Stimulated activated CD4-positive, alpha-beta T cell treated with anti-CD3 and anti-CD28 coated beads, TNF-alpha, amount 100 ng/mL, for 1 hour (primary cell): ENCODE results near the gene IL17F.

Experiments
- DNase-seq, 3 donors: peaks; one replicate each; pipeline ENCODE4 v3.0.0-alpha.2; 2020; ENCODE audit warnings: low read depth in 3 of 3, low spot score in 1 of 3

Gene IL17F

GRCh38 chr6:52191824-52192223 lies 52.5 kb downstream of the IL17F start:
- no peak for DNase-seq

- no peak for DNase-seq
Measured at GRCh38 chr6:52190409-52190808, 53.9 kb downstream of the IL17F start.

- no peak for DNase-seq
Measured at GRCh38 chr6:52189974-52190373, 54.3 kb downstream of the IL17F start.

GRCh38 chr6:52187098-52187497 lies 57.2 kb downstream of the IL17F start:
- no peak for DNase-seq
